Measurements from ENCODE around the gene PKD1. TPM values are rescaled to one million over a fixed set of nuclear protein-coding genes. Genes with fewer than 3 reads are reported as not detected.

PKD1 gene
- total and polyA plus RNA-seq, 2 of the 13 experiments (the other 11 are each of a cell fraction or from before 2014, with no cell fraction given): 22.1 to 23.0 TPM

DNA sequence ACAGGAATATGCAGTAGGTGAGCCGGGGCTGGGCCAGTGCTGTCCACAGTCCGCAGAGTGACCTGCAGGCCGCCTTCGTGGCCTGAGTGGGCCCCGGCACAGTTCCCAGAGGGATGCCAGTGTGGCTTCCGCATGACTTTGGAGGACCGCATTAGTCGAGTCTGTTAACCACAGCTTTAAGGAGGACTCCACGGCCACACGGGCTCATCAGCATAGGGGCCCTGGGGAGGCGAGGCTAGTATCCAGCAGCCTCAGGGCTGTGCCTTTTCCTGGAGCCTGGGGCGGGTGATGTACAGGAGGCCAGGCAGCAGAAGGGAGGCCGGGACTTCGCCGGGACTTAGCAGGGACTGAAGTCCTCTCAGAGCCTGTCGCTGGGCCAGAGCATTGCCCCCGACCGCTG is 74.7 kb downstream of the PKD1 start:
- no peaks in the 10 kb centered on the region for H4K20me1 ChIP-seq (ENCODE audit: insufficient read depth, low read length)
- CTCF ChIA-PET (ENCODE audit: low intra/inter-chr PET ratio, low total read pairs): no interaction called here
- in situ Hi-C loops (cut with HindIII; ENCODE audit: extremely low pct_ligation_motif_present, low pct_unique_long_range_greater_than_20kb): no loop called here
- H3K27me3 ChIP-seq (ENCODE audit: control insufficient read depth in 1 of 2, insufficient read depth in 2 of 2, low read length in 2 of 2): no peaks in the 10 kb centered on the region
- H3K4me2 ChIP-seq (ENCODE audit: low read depth, low read length): no peak overlapping the region
- 93% methylated on average over 16 of the region's 18 CpGs for WGBS (ENCODE audit: low lambda C conversion rate)
- TF ChIP-seq ZFP37 (CRISPR knock-in tag; IDR thresholded peaks at IDR 0.05; ENCODE audit: borderline replicate concordance) (no peak), PHF8 (CRISPR knock-in tag; IDR thresholded peaks at IDR 0.05) (no peak), ASH2L (IDR thresholded peaks at IDR 0.05; ENCODE audit: insufficient read length, low read depth, low read length) (no peak), RORA (CRISPR knock-in tag; IDR thresholded peaks at IDR 0.05) (no peak), HCFC1 (IDR thresholded peaks at IDR 0.05; ENCODE audit: low read depth, low read length) (no peak), U2AF1 (optimal IDR thresholded peaks at IDR 0.05; ENCODE audit: low read depth, low read length) (no peak)
- TF ChIP-seq, protein P1, sequence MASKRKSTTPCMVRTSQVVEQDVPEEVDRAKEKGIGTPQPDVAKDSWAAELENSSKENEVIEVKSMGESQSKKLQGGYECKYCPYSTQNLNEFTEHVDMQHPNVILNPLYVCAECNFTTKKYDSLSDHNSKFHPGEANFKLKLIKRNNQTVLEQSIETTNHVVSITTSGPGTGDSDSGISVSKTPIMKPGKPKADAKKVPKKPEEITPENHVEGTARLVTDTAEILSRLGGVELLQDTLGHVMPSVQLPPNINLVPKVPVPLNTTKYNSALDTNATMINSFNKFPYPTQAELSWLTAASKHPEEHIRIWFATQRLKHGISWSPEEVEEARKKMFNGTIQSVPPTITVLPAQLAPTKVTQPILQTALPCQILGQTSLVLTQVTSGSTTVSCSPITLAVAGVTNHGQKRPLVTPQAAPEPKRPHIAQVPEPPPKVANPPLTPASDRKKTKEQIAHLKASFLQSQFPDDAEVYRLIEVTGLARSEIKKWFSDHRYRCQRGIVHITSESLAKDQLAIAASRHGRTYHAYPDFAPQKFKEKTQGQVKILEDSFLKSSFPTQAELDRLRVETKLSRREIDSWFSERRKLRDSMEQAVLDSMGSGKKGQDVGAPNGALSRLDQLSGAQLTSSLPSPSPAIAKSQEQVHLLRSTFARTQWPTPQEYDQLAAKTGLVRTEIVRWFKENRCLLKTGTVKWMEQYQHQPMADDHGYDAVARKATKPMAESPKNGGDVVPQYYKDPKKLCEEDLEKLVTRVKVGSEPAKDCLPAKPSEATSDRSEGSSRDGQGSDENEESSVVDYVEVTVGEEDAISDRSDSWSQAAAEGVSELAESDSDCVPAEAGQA (IDR thresholded peaks at IDR 0.05; ENCODE audit: low read depth): no peak
- TF ChIP-seq, protein P1 (CRISPR knock-in tag; IDR thresholded peaks at IDR 0.05; ENCODE audit: borderline replicate concordance): no peak
- TF ChIP-seq, protein P2, sequence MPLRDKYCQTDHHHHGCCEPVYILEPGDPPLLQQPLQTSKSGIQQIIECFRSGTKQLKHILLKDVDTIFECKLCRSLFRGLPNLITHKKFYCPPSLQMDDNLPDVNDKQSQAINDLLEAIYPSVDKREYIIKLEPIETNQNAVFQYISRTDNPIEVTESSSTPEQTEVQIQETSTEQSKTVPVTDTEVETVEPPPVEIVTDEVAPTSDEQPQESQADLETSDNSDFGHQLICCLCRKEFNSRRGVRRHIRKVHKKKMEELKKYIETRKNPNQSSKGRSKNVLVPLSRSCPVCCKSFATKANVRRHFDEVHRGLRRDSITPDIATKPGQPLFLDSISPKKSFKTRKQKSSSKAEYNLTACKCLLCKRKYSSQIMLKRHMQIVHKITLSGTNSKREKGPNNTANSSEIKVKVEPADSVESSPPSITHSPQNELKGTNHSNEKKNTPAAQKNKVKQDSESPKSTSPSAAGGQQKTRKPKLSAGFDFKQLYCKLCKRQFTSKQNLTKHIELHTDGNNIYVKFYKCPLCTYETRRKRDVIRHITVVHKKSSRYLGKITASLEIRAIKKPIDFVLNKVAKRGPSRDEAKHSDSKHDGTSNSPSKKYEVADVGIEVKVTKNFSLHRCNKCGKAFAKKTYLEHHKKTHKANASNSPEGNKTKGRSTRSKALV (CRISPR knock-in tag; IDR thresholded peaks at IDR 0.05): no peak
- TF ChIP-seq, protein P3, sequence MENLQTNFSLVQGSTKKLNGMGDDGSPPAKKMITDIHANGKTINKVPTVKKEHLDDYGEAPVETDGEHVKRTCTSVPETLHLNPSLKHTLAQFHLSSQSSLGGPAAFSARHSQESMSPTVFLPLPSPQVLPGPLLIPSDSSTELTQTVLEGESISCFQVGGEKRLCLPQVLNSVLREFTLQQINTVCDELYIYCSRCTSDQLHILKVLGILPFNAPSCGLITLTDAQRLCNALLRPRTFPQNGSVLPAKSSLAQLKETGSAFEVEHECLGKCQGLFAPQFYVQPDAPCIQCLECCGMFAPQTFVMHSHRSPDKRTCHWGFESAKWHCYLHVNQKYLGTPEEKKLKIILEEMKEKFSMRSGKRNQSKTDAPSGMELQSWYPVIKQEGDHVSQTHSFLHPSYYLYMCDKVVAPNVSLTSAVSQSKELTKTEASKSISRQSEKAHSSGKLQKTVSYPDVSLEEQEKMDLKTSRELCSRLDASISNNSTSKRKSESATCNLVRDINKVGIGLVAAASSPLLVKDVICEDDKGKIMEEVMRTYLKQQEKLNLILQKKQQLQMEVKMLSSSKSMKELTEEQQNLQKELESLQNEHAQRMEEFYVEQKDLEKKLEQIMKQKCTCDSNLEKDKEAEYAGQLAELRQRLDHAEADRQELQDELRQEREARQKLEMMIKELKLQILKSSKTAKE (CRISPR knock-in tag; IDR thresholded peaks at IDR 0.05; ENCODE audit: borderline replicate concordance): no peak
- TF ChIP-seq, protein P4, sequence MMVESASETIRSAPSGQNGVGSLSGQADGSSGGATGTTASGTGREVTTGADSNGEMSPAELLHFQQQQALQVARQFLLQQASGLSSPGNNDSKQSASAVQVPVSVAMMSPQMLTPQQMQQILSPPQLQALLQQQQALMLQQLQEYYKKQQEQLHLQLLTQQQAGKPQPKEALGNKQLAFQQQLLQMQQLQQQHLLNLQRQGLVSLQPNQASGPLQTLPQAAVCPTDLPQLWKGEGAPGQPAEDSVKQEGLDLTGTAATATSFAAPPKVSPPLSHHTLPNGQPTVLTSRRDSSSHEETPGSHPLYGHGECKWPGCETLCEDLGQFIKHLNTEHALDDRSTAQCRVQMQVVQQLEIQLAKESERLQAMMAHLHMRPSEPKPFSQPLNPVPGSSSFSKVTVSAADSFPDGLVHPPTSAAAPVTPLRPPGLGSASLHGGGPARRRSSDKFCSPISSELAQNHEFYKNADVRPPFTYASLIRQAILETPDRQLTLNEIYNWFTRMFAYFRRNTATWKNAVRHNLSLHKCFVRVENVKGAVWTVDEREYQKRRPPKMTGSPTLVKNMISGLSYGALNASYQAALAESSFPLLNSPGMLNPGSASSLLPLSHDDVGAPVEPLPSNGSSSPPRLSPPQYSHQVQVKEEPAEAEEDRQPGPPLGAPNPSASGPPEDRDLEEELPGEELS (CRISPR knock-in tag; IDR thresholded peaks at IDR 0.05): no peak
- peaks cover 11 to 13% of the 10 kb centered on the region in 2 experiments; a peak in 4 of 5 replicates for H3K36me3 ChIP-seq (replicated peaks in 1 of 2; ENCODE audit: control insufficient read depth in 1 of 2, insufficient read depth in 2 of 2, low read length in 2 of 2)
- H3K9me3 ChIP-seq (ENCODE audit: low read length): no peaks in the 10 kb centered on the region
- H3K9ac ChIP-seq (ENCODE audit: insufficient read depth, low read depth, low read length): no peak overlapping the region
- H3K27ac ChIP-seq (ENCODE audit: extremely low read length, insufficient read depth, low read length): peak overlapping the region; percentile 55
- no peak overlapping the region for H3K4me3 ChIP-seq (replicated peaks in 1 of 3; ENCODE audit: insufficient read depth in 1 of 3, low read depth in 2 of 3, low read length in 3 of 3)
- intact Hi-C loops (cut with micrococcal nuclease; ENCODE audit: unreplicated experiment): no loop called here
- FAIRE-seq (no peak), DNase-seq (ENCODE audit: low spot score) (no peak), ATAC-seq (no peak)
- no peaks in the 10 kb centered on the region for H3K4me1 ChIP-seq (ENCODE audit: insufficient read depth, low read length)
- no TSS peak for BruUV-seq (replicated peaks)
- no peak overlapping the region for H2AFZ ChIP-seq (ENCODE audit: low read length)
- H3K79me2 ChIP-seq (ENCODE audit: insufficient read depth, low read length): no peaks in the 10 kb centered on the region
- POLR2A ChIA-PET: no interaction called here
